Mesenchymal stem cell (in vitro differentiated cells and primary cell): Measurements from ENCODE around the gene RP9.

Experiments
- DNase-seq: peaks from one replicate; pipeline ENCODE4 v3.0.0-alpha.2; 2013
- H2AFZ ChIP-seq: one replicate; pipeline ENCODE4 v1.6.1; 2013; ENCODE audit warnings: low read depth, mild to moderate bottlenecking, control low read depth, inconsistent platforms, low read length, moderate library complexity
- H2AK5ac ChIP-seq: 2 replicates; pipeline ENCODE4 v1.6.1; 2013; ENCODE audit warnings: low read length, moderate library complexity, mild to moderate bottlenecking, inconsistent platforms; ENCODE audit not compliant: severe bottlenecking
- H2BK120ac ChIP-seq: one replicate; pipeline ENCODE4 v1.6.1; 2013; ENCODE audit warnings: low read depth, mild to moderate bottlenecking, inconsistent platforms, low read length, moderate library complexity
- H2BK12ac ChIP-seq, 2 experiments: one replicate each; pipeline ENCODE4 v1.6.1; 2013; ENCODE audit warnings: inconsistent platforms in 2 of 2, low read length in 2 of 2, mild to moderate bottlenecking in 2 of 2, moderate library complexity in 2 of 2, control low read depth in 1 of 2
- H2BK15ac ChIP-seq: one replicate; pipeline ENCODE4 v1.6.1; 2013; ENCODE audit warnings: mild to moderate bottlenecking, low read depth, inconsistent platforms; ENCODE audit not compliant: poor library complexity, severe bottlenecking
- H2BK5ac ChIP-seq: 2 replicates; pipeline ENCODE4 v1.6.1; 2013; ENCODE audit warnings: low read depth, mild to moderate bottlenecking, low read length, control low read depth, inconsistent platforms; ENCODE audit not compliant: poor library complexity, severe bottlenecking
- H3K14ac ChIP-seq, 2 experiments: one replicate each; pipeline ENCODE4 v1.6.1; 2013; ENCODE audit warnings: inconsistent platforms in 2 of 2, low read length in 2 of 2, control low read depth in 1 of 2, mild to moderate bottlenecking in 1 of 2, moderate library complexity in 1 of 2
- H3K18ac ChIP-seq, 2 experiments: one replicate each; pipeline ENCODE4 v1.6.1; 2013; ENCODE audit warnings: inconsistent platforms in 2 of 2, low read length in 2 of 2, control low read depth in 1 of 2, low read depth in 1 of 2, mild to moderate bottlenecking in 1 of 2
- H3K23ac ChIP-seq, 2 experiments: one replicate each; pipeline ENCODE4 v1.6.1; 2013; ENCODE audit warnings: inconsistent platforms in 2 of 2, low read length in 2 of 2, mild to moderate bottlenecking in 2 of 2, moderate library complexity in 2 of 2, control low read depth in 1 of 2
- H3K27ac ChIP-seq: 2 replicates; pipeline ENCODE4 v1.5.1; 2013; ENCODE audit warnings: mild to moderate bottlenecking, moderate library complexity, low read length, control low read depth, inconsistent platforms; ENCODE audit not compliant: poor library complexity, severe bottlenecking
- H3K27me3 ChIP-seq, 2 experiments: 2 replicates each; pipeline versions ENCODE4 v1.6.1 to v1.7.0; 2013; ENCODE audit warnings: low read length in 2 of 2, mild to moderate bottlenecking in 2 of 2, moderate library complexity in 2 of 2, control low read depth in 1 of 2, inconsistent platforms in 1 of 2; ENCODE audit not compliant: control insufficient read depth in 1 of 2, insufficient read depth in 1 of 2
- H3K36me3 ChIP-seq, 2 experiments: 2 replicates each; pipeline versions ENCODE4 v1.6.1 to v1.7.0; 2013; ENCODE audit warnings: low read length in 2 of 2, control low read depth in 1 of 2, inconsistent platforms in 1 of 2, low read depth in 1 of 2, mild to moderate bottlenecking in 1 of 2; ENCODE audit not compliant: insufficient read depth in 2 of 2, control insufficient read depth in 1 of 2
- H3K4ac ChIP-seq, 2 experiments: one replicate each; pipeline ENCODE4 v1.6.1; 2013; ENCODE audit warnings: inconsistent platforms in 2 of 2, low read length in 2 of 2, mild to moderate bottlenecking in 2 of 2, moderate library complexity in 2 of 2, control low read depth in 1 of 2, low read depth in 1 of 2
- H3K4me1 ChIP-seq: 2 replicates; pipeline ENCODE4 v1.6.1; 2013; ENCODE audit warnings: low read depth, low read length, control low read depth; ENCODE audit not compliant: control insufficient read depth, insufficient read depth
- H3K4me2 ChIP-seq: 2 replicates; pipeline ENCODE4 v1.6.1; 2013; ENCODE audit warnings: low read length, mild to moderate bottlenecking, inconsistent platforms; ENCODE audit not compliant: poor library complexity, severe bottlenecking
- H3K4me3 ChIP-seq, 2 experiments: 2 replicates each; pipeline versions ENCODE4 v1.5.1 to v1.7.0; 2013; ENCODE audit warnings: low read length in 2 of 2, mild to moderate bottlenecking in 2 of 2, control low read depth in 1 of 2, low read depth in 1 of 2; ENCODE audit not compliant: insufficient read depth in 1 of 2
- H3K79me1 ChIP-seq: replicated peaks from 2 replicates; pipeline ENCODE4 v1.6.1; 2013; ENCODE audit warnings: mild to moderate bottlenecking, control low read depth, low read length, inconsistent platforms; ENCODE audit not compliant: poor library complexity, severe bottlenecking
- H3K9ac ChIP-seq: 2 replicates; pipeline ENCODE4 v1.7.0; 2013; ENCODE audit warnings: mild to moderate bottlenecking, low read length, moderate library complexity
- H3K9me3 ChIP-seq: 2 replicates; pipeline ENCODE4 v1.7.0; 2013; ENCODE audit warnings: mild to moderate bottlenecking, low read length; ENCODE audit not compliant: control insufficient read depth
- H4K8ac ChIP-seq: one replicate; pipeline ENCODE4 v1.6.1; 2013; ENCODE audit warnings: inconsistent platforms, mild to moderate bottlenecking, low read length, moderate library complexity
- H4K91ac ChIP-seq: one replicate; pipeline ENCODE4 v1.6.1; 2013; ENCODE audit warnings: mild to moderate bottlenecking, low read length, inconsistent platforms
- WGBS: methylation state at CpG from one replicate; pipeline ENCODE4 v1.1.7; 2013; ENCODE audit warnings: mixed read lengths; 5-methylcytosine and 5-hydroxymethylcytosine counted together

Gene RP9

GRCh38 chr7:33155811-33156210, 46.6 kb upstream of the RP9 start:
- H3K27me3 ChIP-seq, result no peaks in the 10 kb centered on the region
- H3K4me1 ChIP-seq, result no peaks in the 10 kb centered on the region
- no peak overlapping the region for H2BK12ac ChIP-seq
- H3K36me3 ChIP-seq, result peaks cover 0 to 3% of the 10 kb centered on the region in 2 experiments
- no peak overlapping the region for H3K18ac ChIP-seq
- peaks cover 5% of the 10 kb centered on the region for H3K79me1 ChIP-seq
- no peaks in the 10 kb centered on the region for H3K9me3 ChIP-seq
- no peak overlapping the region for H3K4ac ChIP-seq
- no peak overlapping the region for H4K8ac ChIP-seq
- no peak overlapping the region for H3K14ac ChIP-seq
- H2AK5ac ChIP-seq, result no peak overlapping the region
- no peak overlapping the region for H2AFZ ChIP-seq
- WGBS, result 45% methylated on average over 2 of the region's 2 CpGs
- peak overlapping the region in 1 of 2 experiments; percentile 11 for H3K4me3 ChIP-seq
- H3K4me2 ChIP-seq, result no peak overlapping the region
- no peak overlapping the region for H4K91ac ChIP-seq
- peak; percentile 81 for DNase-seq
- H3K27ac ChIP-seq, result no peak overlapping the region
- H3K23ac ChIP-seq, result no peak overlapping the region
- peak overlapping the region; percentile 58 for H2BK5ac ChIP-seq
- peak overlapping the region; percentile 76 for H3K9ac ChIP-seq
- H2BK120ac ChIP-seq, result no peak overlapping the region
- no peak overlapping the region for H2BK15ac ChIP-seq

GRCh38 chr7:33152087-33152486, 42.9 kb upstream of the RP9 start:
- Histone ChIP-seq H3K14ac (no peak overlapping the region), H2AFZ (no peak overlapping the region), H4K91ac (no peak overlapping the region), H2BK12ac (no peak overlapping the region), H2AK5ac (no peak overlapping the region), H3K4me3 (no peak overlapping the region), H2BK120ac (no peak overlapping the region), H3K9me3 (no peaks in the 10 kb centered on the region), H3K4me1 (no peaks in the 10 kb centered on the region), H3K27ac (no peak overlapping the region), H3K18ac (no peak overlapping the region), H3K79me1 (peaks cover 8% of the 10 kb centered on the region), H3K27me3 (no peaks in the 10 kb centered on the region), H4K8ac (no peak overlapping the region), H2BK15ac (no peak overlapping the region), H3K9ac (no peak overlapping the region), H3K36me3 (peaks cover 0 to 2% of the 10 kb centered on the region in 2 experiments), H3K23ac (no peak overlapping the region), H2BK5ac (no peak overlapping the region), H3K4ac (no peak overlapping the region), H3K4me2 (no peak overlapping the region)
- 95% methylated on average over 3 of the region's 3 CpGs for WGBS
- no peak for DNase-seq

GRCh38 chr7:33145156-33145555, 36.0 kb upstream of the RP9 start:
- no peak overlapping the region for H3K4me2 ChIP-seq
- H4K91ac ChIP-seq, result no peak overlapping the region
- H3K9ac ChIP-seq, result no peak overlapping the region
- H3K27ac ChIP-seq, result no peak overlapping the region
- H3K36me3 ChIP-seq, result peaks cover 0 to 2% of the 10 kb centered on the region in 2 experiments
- no peak overlapping the region for H3K14ac ChIP-seq
- no peak for DNase-seq
- no peaks in the 10 kb centered on the region for H3K9me3 ChIP-seq
- H2AFZ ChIP-seq, result no peak overlapping the region
- no peaks in the 10 kb centered on the region for H3K27me3 ChIP-seq
- 98% methylated on average over 4 of the region's 5 CpGs for WGBS
- H2BK5ac ChIP-seq, result no peak overlapping the region
- H2BK12ac ChIP-seq, result no peak overlapping the region
- H3K4me1 ChIP-seq, result no peaks in the 10 kb centered on the region
- no peak overlapping the region for H4K8ac ChIP-seq
- H3K79me1 ChIP-seq, result peaks cover 11% of the 10 kb centered on the region
- H3K4ac ChIP-seq, result no peak overlapping the region
- no peak overlapping the region for H2AK5ac ChIP-seq
- H3K23ac ChIP-seq, result no peak overlapping the region
- no peak overlapping the region for H3K18ac ChIP-seq
- no peak overlapping the region for H2BK15ac ChIP-seq
- no peak overlapping the region for H2BK120ac ChIP-seq
- no peak overlapping the region for H3K4me3 ChIP-seq

GRCh38 chr7:33143996-33144718, 35.0 kb upstream of the RP9 start:
- H2AFZ ChIP-seq, result no peak overlapping the region
- H3K4me2 ChIP-seq, result no peak overlapping the region
- H3K27me3 ChIP-seq, result no peaks in the 10 kb centered on the region
- DNase-seq, result peak; percentile 53
- H3K4ac ChIP-seq, result no peak overlapping the region
- H3K23ac ChIP-seq, result no peak overlapping the region
- H2BK120ac ChIP-seq, result no peak overlapping the region
- H3K9me3 ChIP-seq, result no peaks in the 10 kb centered on the region
- H4K8ac ChIP-seq, result no peak overlapping the region
- 86% methylated on average over 3 of the region's 4 CpGs for WGBS
- H2AK5ac ChIP-seq, result no peak overlapping the region
- no peak overlapping the region for H3K4me3 ChIP-seq
- H4K91ac ChIP-seq, result no peak overlapping the region
- H2BK12ac ChIP-seq, result no peak overlapping the region
- H3K14ac ChIP-seq, result no peak overlapping the region
- no peak overlapping the region for H2BK5ac ChIP-seq
- no peaks in the 10 kb centered on the region for H3K4me1 ChIP-seq
- H3K36me3 ChIP-seq, result peaks cover 0 to 2% of the 10 kb centered on the region in 2 experiments
- no peak overlapping the region for H3K9ac ChIP-seq
- no peak overlapping the region for H3K18ac ChIP-seq
- peaks cover 11% of the 10 kb centered on the region for H3K79me1 ChIP-seq
- no peak overlapping the region for H2BK15ac ChIP-seq
- H3K27ac ChIP-seq, result no peak overlapping the region
